ENCODE results near the gene SLC35F6. TPM values are rescaled to one million over a fixed set of nuclear protein-coding genes. Genes with fewer than 3 reads are reported as not detected.

Gene SLC35F6
- total and polyA plus RNA-seq, 9 of the 15 experiments (the other 6 are each of a cell fraction or from before 2014, with no cell fraction given) = 11.9 to 47.3 (median 22.5) TPM

DNA sequence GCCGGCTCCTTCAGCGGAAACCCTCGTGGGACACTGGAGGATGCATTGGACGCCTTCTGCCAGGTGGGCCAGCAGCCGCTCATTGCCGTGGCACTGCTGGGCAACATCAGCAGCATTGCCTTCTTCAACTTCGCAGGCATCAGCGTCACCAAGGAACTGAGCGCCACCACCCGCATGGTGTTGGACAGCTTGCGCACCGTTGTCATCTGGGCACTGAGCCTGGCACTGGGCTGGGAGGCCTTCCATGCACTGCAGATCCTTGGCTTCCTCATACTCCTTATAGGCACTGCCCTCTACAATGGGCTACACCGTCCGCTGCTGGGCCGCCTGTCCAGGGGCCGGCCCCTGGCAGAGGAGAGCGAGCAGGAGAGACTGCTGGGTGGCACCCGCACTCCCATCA is 14.0 kb downstream of the SLC35F6 start (continued):
- TF ChIP-seq, protein P1, sequence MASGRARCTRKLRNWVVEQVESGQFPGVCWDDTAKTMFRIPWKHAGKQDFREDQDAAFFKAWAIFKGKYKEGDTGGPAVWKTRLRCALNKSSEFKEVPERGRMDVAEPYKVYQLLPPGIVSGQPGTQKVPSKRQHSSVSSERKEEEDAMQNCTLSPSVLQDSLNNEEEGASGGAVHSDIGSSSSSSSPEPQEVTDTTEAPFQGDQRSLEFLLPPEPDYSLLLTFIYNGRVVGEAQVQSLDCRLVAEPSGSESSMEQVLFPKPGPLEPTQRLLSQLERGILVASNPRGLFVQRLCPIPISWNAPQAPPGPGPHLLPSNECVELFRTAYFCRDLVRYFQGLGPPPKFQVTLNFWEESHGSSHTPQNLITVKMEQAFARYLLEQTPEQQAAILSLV (tag; IDR thresholded peaks at IDR 0.05) = no peak
- no peak for TF ChIP-seq ARHGAP35 (IDR thresholded peaks at IDR 0.05; ENCODE audit: partially characterized antibody)
- TF ChIP-seq CXXC5 (CRISPR knock-in tag; IDR thresholded peaks at IDR 0.05) = no peak
- TF ChIP-seq, protein P2, sequence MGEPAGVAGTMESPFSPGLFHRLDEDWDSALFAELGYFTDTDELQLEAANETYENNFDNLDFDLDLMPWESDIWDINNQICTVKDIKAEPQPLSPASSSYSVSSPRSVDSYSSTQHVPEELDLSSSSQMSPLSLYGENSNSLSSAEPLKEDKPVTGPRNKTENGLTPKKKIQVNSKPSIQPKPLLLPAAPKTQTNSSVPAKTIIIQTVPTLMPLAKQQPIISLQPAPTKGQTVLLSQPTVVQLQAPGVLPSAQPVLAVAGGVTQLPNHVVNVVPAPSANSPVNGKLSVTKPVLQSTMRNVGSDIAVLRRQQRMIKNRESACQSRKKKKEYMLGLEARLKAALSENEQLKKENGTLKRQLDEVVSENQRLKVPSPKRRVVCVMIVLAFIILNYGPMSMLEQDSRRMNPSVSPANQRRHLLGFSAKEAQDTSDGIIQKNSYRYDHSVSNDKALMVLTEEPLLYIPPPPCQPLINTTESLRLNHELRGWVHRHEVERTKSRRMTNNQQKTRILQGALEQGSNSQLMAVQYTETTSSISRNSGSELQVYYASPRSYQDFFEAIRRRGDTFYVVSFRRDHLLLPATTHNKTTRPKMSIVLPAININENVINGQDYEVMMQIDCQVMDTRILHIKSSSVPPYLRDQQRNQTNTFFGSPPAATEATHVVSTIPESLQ (CRISPR knock-in tag; IDR thresholded peaks at IDR 0.05) = no peak
- TF ChIP-seq ZNF316 (IDR thresholded peaks at IDR 0.05) = no peak
- TF ChIP-seq, protein P3, sequence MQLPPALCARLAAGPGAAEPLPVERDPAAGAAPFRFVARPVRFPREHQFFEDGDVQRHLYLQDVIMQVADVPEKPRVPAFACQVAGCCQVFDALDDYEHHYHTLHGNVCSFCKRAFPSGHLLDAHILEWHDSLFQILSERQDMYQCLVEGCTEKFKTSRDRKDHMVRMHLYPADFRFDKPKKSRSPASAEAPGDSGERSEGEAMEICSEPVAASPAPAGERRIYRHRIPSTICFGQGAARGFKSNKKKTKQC (CRISPR knock-in tag; IDR thresholded peaks at IDR 0.05) = no peak
- TF ChIP-seq ZNF197 (CRISPR knock-in tag; IDR thresholded peaks at IDR 0.05; ENCODE audit: low read depth) = no peak
- TF ChIP-seq RFX7 (CRISPR knock-in tag; IDR thresholded peaks at IDR 0.05) = no peak
- TF ChIP-seq HLTF (IDR thresholded peaks at IDR 0.05) = no peak

All from K562 (cell line).